Lung (tissue), 12 donors: ENCODE results near the gene REXO5. TPM values are rescaled to one million over a fixed set of nuclear protein-coding genes. Genes with fewer than 3 reads are reported as not detected.

Source experiments
- ATAC-seq: fragments of 200-7000 bp; cut with Tn5 transposase; one replicate; pipeline ENCODE4 v1.9.1; 2020; ENCODE audit warnings: moderate number of reproducible peaks; ENCODE audit not compliant: insufficient read depth, low FRiP score
- DNase-seq, 3 donors: peaks; one replicate each; pipeline ENCODE4 v3.0.0-alpha.2; 2013 to 2017
- H3K27ac ChIP-seq, 2 donors: one replicate each; pipeline ENCODE4 v1.5.1; 2013; ENCODE audit warnings: mild to moderate bottlenecking in 2 of 2, moderate library complexity in 2 of 2, control low read depth in 1 of 2, inconsistent platforms in 1 of 2, low read depth in 1 of 2, low read length in 1 of 2
- H3K27me3 ChIP-seq, 3 donors: one replicate each; pipeline ENCODE4 v1.5.1; 2013; ENCODE audit warnings: low read length in 2 of 3; ENCODE audit not compliant: control insufficient read depth in 3 of 3, insufficient read depth in 3 of 3
- H3K36me3 ChIP-seq, 4 donors: one replicate each; pipeline ENCODE4 v1.5.1; 2013; ENCODE audit warnings: low read length in 4 of 4, mild to moderate bottlenecking in 1 of 4, moderate library complexity in 1 of 4; ENCODE audit not compliant: control insufficient read depth in 4 of 4, insufficient read depth in 4 of 4
- H3K4me1 ChIP-seq, 5 donors: one replicate each; pipeline ENCODE4 v1.5.1; 2013; ENCODE audit warnings: low read length in 5 of 5, mild to moderate bottlenecking in 2 of 5, moderate library complexity in 1 of 5; ENCODE audit not compliant: control insufficient read depth in 5 of 5, insufficient read depth in 5 of 5
- H3K4me3 ChIP-seq: one replicate; pipeline ENCODE4 v1.5.1; 2013; ENCODE audit warnings: mild to moderate bottlenecking, control low read depth, moderate library complexity
- H3K9ac ChIP-seq, 2 donors: one replicate each; pipeline ENCODE4 v1.5.1; 2013; ENCODE audit warnings: low read length in 2 of 2, control low read depth in 1 of 2; ENCODE audit not compliant: insufficient read depth in 1 of 2
- H3K9me3 ChIP-seq, 4 donors: one replicate each; pipeline ENCODE4 v1.5.1; 2013; ENCODE audit warnings: low read length in 3 of 4, mild to moderate bottlenecking in 1 of 4, moderate library complexity in 1 of 4; ENCODE audit not compliant: control insufficient read depth in 4 of 4, insufficient read depth in 3 of 4
- CTCF ChIP-seq: IDR thresholded peaks from 2 replicates; pipeline ENCODE4 v1.5.1; 2012; ENCODE audit warnings: mild to moderate bottlenecking; ENCODE audit errors: control extremely low read depth, extremely low read depth
- WGBS, 2 donors: extraction: QIAGEN DNeasy Blood & Tissue Kit; methylation state at CpG; one replicate each; pipeline ENCODE4 v1.1.7; 2013; 5-methylcytosine and 5-hydroxymethylcytosine counted together
- polyA plus RNA-seq, 2 donors: library from polyadenylated mRNA; stranded (reverse); fragments of 200-250 nt; gene quantifications; one replicate each; pipeline ENCODE4 v1.2.1, GENCODE V29; 2013
- total RNA-seq, 2 donors: library from RNA; depleted of rRNA in 1 of 2; stranded (reverse); fragments of >200 nt in 1 of 2; gene quantifications; one replicate each; pipeline ENCODE4 v1.2.1, GENCODE V29; 2014 to 2021
- donor health status: control.
- donor health status: control.
- donor health status: Bipolar disorder and iron deficiency.
- donor health status: healthy.
- donor health status: DM: yes; HTN: yes; CAD: no.

Gene REXO5
- total and polyA plus RNA-seq, 4 donors = 0.73 to 6.3 (median 1.8) TPM

DNA sequence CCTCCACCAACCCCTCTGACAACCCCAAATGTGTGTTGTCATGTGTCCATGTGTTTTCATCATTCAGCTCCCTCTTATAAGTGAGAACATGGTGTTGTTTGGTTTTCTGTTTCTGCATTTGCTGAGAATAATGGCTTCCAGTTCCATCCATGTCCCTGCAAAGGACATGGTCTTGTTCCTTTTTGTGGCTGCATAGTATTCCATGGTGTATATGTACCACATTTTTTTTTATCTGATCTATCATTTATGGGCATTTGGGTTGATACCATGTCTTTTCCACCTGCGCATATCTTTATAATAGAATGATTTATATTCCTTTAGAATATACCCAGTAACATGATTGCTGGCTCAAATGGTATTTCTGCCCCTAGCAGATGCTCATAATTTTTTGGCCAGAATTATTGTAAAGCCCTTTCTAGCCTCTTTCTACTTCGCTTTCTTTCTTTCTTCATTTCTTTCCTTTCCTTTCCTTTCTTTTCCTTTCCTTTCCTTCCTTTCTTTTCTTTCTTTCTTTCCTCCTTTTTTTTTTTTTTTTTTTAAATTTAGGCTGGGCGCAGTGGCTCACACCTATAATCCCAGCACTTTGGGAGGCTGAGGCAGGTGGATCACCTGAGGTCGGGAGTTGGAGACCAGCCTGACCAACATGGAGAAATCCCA, 12.7 kb downstream of the REXO5 start:
- no peak overlapping the region for H3K27ac ChIP-seq
- H3K9ac ChIP-seq = no peak overlapping the region
- ATAC-seq (no peak), DNase-seq (no peak)
- H3K4me3 ChIP-seq = no peak overlapping the region
- WGBS, 2 donors = 96 to 98% methylated on average over 4 of the region's 4 CpGs
- TF ChIP-seq CTCF = no peak
- H3K36me3 ChIP-seq = peaks cover 0 to 27% (median 11%) of the 10 kb centered on the region in 4 donors
- no peaks in the 10 kb centered on the region for H3K9me3 ChIP-seq
- H3K27me3 ChIP-seq = no peaks in the 10 kb centered on the region
- no peaks in the 10 kb centered on the region for H3K4me1 ChIP-seq

DNA sequence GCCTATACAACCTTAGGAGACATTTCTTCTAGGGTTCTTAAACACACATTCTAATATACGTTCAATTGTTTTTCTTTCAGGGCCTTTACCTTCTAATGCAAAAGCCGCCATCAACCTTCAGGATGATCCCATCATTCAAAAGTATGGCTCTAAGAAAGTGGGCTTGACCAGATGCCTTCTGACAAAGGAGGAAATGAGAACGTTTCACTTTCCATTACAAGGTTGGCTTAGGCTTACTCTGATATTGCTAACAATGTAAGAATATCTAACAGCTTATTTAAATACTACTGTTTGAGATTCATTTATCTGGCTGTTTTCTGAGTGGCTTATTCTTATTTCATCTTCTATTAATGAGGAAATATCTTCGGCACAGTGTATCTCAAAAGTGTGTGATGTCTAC, 15.4 kb downstream of the REXO5 start:
- H3K27me3 ChIP-seq = no peaks in the 10 kb centered on the region
- H3K4me3 ChIP-seq = no peak overlapping the region
- no peak overlapping the region for H3K27ac ChIP-seq
- no peak for TF ChIP-seq CTCF
- DNase-seq (no peak), ATAC-seq (no peak)
- peaks cover 0 to 19% (median 8%) of the 10 kb centered on the region in 4 donors for H3K36me3 ChIP-seq
- 79 to 85% methylated on average over 4 of the region's 4 CpGs for WGBS, 2 donors
- peaks cover 0 to 4% (median 0%) of the 10 kb centered on the region in 5 donors for H3K4me1 ChIP-seq
- no peak overlapping the region for H3K9ac ChIP-seq
- no peaks in the 10 kb centered on the region for H3K9me3 ChIP-seq

- Histone ChIP-seq H3K4me3 (no peak overlapping the region), H3K9me3 (no peaks in the 10 kb centered on the region), H3K9ac (no peak overlapping the region), H3K27me3 (no peaks in the 10 kb centered on the region), H3K36me3 (peaks cover 0 to 21% (median 5%) of the 10 kb centered on the region in 4 donors), H3K4me1 (peaks cover 0 to 4% (median 0%) of the 10 kb centered on the region in 5 donors), H3K27ac (no peak overlapping the region)
- 53 to 74% methylated on average over 3 of the region's 3 CpGs for WGBS, 2 donors
- no peak for ATAC-seq
- no peak for DNase-seq
- TF ChIP-seq CTCF = no peak
Observed at GRCh38 chr16:20822521-20823325, 16.4 kb downstream of the REXO5 start.
